ENCODE results near the gene KIF19. TPM values are rescaled to one million over a fixed set of nuclear protein-coding genes. Genes with fewer than 3 reads are reported as not detected.

Gene KIF19
- total RNA-seq, 4 donors from 2014 or later, result 0.81 to 2.1 (median 1.5) TPM

DNA sequence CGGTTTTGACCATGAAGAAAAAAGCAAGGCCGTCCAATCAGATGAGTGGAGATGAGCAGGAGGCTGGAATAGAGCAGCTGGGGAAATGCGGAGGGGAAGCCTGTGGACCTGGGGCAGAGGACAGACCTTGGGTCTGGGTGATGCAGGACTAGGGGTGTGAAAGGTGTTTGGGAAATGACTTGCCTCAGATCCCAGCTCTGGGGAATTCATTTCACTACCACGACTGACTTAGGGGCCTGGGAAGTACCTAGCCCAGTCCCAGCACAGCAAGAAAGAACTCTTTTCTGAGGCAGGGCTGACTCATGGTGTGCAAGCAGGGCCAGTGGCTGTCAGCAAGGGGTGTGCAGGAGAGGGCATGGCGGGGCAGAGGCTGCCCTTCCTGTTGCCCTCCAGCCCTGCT is 37.2 kb upstream of the KIF19 start:
- ATAC-seq, result no peak
- no peak overlapping the region for H3K4me3 ChIP-seq
- H3K36me3 ChIP-seq, result no peaks in the 10 kb centered on the region
- WGBS, 2 donors (ENCODE audit: low coverage in 1 of 2), result 63 to 92% methylated on average over 3 to 4 of the region's 5 CpGs
- peaks cover 15% of the 10 kb centered on the region for H3K27me3 ChIP-seq
- H3K4me1 ChIP-seq, result peaks cover 0 to 7% (median 0%) of the 10 kb centered on the region in 3 donors
- H3K27ac ChIP-seq, result no peak overlapping the region
- no peaks in the 10 kb centered on the region for H3K9me3 ChIP-seq
- TF ChIP-seq EP300 (IDR thresholded peaks at IDR 0.05), result no peak
- TF ChIP-seq POLR2A (IDR thresholded peaks at IDR 0.05), result no peak
- TF ChIP-seq, protein P1, sequence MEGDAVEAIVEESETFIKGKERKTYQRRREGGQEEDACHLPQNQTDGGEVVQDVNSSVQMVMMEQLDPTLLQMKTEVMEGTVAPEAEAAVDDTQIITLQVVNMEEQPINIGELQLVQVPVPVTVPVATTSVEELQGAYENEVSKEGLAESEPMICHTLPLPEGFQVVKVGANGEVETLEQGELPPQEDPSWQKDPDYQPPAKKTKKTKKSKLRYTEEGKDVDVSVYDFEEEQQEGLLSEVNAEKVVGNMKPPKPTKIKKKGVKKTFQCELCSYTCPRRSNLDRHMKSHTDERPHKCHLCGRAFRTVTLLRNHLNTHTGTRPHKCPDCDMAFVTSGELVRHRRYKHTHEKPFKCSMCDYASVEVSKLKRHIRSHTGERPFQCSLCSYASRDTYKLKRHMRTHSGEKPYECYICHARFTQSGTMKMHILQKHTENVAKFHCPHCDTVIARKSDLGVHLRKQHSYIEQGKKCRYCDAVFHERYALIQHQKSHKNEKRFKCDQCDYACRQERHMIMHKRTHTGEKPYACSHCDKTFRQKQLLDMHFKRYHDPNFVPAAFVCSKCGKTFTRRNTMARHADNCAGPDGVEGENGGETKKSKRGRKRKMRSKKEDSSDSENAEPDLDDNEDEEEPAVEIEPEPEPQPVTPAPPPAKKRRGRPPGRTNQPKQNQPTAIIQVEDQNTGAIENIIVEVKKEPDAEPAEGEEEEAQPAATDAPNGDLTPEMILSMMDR (IDR thresholded peaks at IDR 0.05), result no peak
- TF ChIP-seq POLR2AphosphoS5 (IDR thresholded peaks at IDR 0.05), result no peak

DNA sequence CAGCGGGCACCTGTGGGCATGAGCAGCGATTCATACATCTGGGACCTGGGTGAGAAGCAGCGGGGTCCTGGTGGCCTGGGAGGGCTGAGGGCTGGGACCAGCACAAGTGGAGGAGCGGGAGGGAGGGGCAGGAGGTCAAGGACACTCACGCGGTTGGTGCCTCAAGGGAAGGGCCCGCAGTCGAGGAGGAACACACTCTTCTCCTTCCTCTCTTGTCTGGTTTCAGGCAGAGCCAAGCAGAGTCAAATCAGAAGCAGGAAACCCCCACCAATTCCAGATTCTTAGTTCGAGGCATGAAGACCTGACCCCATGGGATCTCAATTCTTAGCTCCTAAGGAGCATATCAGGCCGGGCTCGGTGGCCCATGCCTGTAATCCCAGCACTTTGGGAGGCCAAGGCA is 36.3 kb upstream of the KIF19 start:
- no peaks in the 10 kb centered on the region for H3K9me3 ChIP-seq
- H3K27me3 ChIP-seq, result peaks cover 6% of the 10 kb centered on the region
- H3K36me3 ChIP-seq, result no peaks in the 10 kb centered on the region
- TF ChIP-seq EP300 (IDR thresholded peaks at IDR 0.05) (no peak), POLR2A (IDR thresholded peaks at IDR 0.05) (no peak), POLR2AphosphoS5 (IDR thresholded peaks at IDR 0.05) (no peak)
- TF ChIP-seq, protein P1 (IDR thresholded peaks at IDR 0.05), result no peak
- no peak overlapping the region for H3K27ac ChIP-seq
- ATAC-seq, result no peak
- WGBS, 2 donors (ENCODE audit: low coverage in 1 of 2), result 95% methylated on average over 3 of the region's 11 CpGs; no CpG with 5 or more reads in 1 of the 2 donors
- peaks cover 0 to 6% (median 0%) of the 10 kb centered on the region in 3 donors for H3K4me1 ChIP-seq
- no peak overlapping the region for H3K4me3 ChIP-seq

DNA sequence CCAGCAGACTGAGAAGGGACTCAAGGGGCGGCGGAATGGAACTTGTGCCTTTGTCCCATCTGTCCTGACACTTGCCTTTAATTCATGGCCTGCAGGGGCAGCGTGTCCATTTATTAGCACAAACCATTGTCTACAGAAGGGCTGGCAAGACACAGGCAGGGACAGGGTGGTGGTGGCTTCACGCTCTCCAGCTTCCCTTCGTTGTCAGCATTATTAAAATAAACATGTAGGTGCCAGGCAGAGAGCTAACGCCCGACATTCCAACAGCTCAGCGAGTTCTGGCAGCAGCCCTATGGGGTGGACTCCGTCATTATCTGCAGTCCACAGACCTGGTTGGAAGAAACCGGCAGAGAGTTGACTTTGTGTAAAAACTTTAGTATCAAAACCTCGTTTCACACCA is 35.7 kb upstream of the KIF19 start:
- Histone ChIP-seq H3K36me3 (no peaks in the 10 kb centered on the region), H3K4me3 (no peak overlapping the region), H3K27ac (no peak overlapping the region), H3K9me3 (no peaks in the 10 kb centered on the region), H3K27me3 (no peaks in the 10 kb centered on the region), H3K4me1 (no peaks in the 10 kb centered on the region)
- ATAC-seq, result no peak
- TF ChIP-seq POLR2A (IDR thresholded peaks at IDR 0.05) (no peak), EP300 (IDR thresholded peaks at IDR 0.05) (no peak), POLR2AphosphoS5 (IDR thresholded peaks at IDR 0.05) (no peak)
- TF ChIP-seq, protein P1 (IDR thresholded peaks at IDR 0.05), result no peak
- 43 to 60% methylated on average over 5 to 11 of the region's 11 CpGs for WGBS, 2 donors (ENCODE audit: low coverage in 1 of 2)

DNA sequence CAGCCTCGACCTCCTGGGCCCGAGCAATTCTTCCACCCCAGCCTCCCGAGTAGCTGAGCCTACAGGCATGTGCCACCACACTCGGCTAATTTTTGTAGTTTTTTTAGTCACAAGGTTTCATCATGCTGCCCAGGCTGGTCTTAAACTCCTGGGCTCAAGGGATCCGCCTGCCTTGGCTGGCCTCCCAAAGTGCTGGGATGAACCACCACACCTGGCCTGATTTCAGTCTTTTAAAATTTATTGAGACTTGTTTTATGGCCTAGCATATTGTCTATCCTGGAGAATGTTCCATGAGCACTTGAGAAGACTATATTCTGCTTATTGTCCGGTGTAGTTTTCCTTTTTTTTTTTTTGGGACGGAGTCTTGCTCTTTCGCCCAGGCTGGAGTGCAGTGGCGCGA is 33.5 kb upstream of the KIF19 start:
- no peaks in the 10 kb centered on the region for H3K9me3 ChIP-seq
- peaks cover 10% of the 10 kb centered on the region for H3K27me3 ChIP-seq
- H3K27ac ChIP-seq, result no peak overlapping the region
- no peaks in the 10 kb centered on the region for H3K4me1 ChIP-seq
- H3K4me3 ChIP-seq, result no peak overlapping the region
- no peak for ATAC-seq
- 88 to 100% methylated on average over 5 to 7 of the region's 10 CpGs for WGBS, 2 donors (ENCODE audit: low coverage in 1 of 2)
- TF ChIP-seq, protein P1 (IDR thresholded peaks at IDR 0.05), result no peak
- no peak for TF ChIP-seq POLR2AphosphoS5 (IDR thresholded peaks at IDR 0.05)
- TF ChIP-seq POLR2A (IDR thresholded peaks at IDR 0.05), result no peak
- TF ChIP-seq EP300 (IDR thresholded peaks at IDR 0.05), result no peak
- H3K36me3 ChIP-seq, result no peaks in the 10 kb centered on the region

DNA sequence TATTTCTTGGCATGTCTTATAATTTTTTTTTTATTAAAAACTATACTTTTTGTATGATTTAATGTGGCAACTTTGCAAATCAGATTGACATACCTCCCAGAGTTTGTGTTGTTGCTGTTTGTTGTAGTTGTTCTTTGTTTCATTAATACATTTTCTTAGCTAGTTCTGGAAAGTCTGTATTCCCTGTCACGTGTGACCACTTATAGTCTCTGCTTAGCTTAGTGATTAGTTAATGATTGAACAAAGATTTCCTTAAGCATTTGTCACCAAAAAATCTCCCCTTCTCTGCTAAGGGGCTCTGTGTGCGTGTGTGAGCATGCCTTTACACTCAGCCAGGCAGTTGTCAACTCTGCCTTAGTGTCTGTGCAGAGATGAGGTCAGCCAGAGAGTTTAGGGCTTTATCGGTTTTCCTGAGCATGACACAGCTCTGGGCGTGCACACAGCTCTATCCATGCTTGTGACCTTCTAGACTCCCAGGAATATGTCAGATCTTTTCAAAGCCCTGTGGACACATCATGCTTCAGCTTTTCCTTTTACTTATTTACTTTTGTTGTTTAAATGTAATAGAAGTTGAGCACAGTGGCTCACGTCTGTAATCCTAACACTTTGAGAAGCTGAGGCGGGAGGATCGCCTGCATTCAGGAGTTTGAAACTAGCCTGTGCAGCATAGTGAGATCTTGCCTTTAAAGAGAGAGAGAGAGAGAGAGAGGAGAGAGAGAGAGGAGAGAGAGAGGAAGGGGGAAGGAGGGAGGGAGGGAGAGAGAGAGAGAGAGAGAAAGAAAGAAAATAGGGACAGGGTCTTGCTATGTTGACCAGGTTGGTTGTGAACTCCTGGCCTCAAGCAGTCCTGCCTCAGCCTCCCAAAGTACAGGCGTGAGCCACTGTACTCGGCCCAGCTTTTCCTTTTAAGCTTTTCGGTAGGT is 30.1 kb upstream of the KIF19 start:
- Histone ChIP-seq H3K4me3 (no peak overlapping the region), H3K36me3 (no peaks in the 10 kb centered on the region), H3K27me3 (peaks cover 42% of the 10 kb centered on the region), H3K27ac (no peak overlapping the region), H3K9me3 (no peaks in the 10 kb centered on the region), H3K4me1 (no peaks in the 10 kb centered on the region)
- no peak for ATAC-seq
- WGBS, 2 donors (ENCODE audit: low coverage in 1 of 2), result 71 to 80% methylated on average over 6 to 7 of the region's 10 CpGs
- TF ChIP-seq, protein P1 (IDR thresholded peaks at IDR 0.05), result no peak
- TF ChIP-seq POLR2AphosphoS5 (IDR thresholded peaks at IDR 0.05) (no peak), EP300 (IDR thresholded peaks at IDR 0.05) (no peak), POLR2A (IDR thresholded peaks at IDR 0.05) (no peak)
